IMR-90 (cell line): Measurements from ENCODE around the gene CDH1. TPM values are rescaled to one million over a fixed set of nuclear protein-coding genes. Genes with fewer than 3 reads are reported as not detected.

Experiments used
- ATAC-seq: fragments of 200-7000 bp; cut with Tn5 transposase; 2 replicates; pipeline ENCODE4 v1.9.1; 2020; ENCODE audit warnings: low read depth, mild to moderate bottlenecking, moderate library complexity
- BruUV-seq: library from RNA; stranded (reverse); fragments of 400-500 nt; replicated peaks from 2 replicates; lab custom pipeline; 2021; lab: Mats Ljungman, UMichigan
- CTCF ChIA-PET: fragments of 300-600 bp; formaldehyde crosslinking; extraction: SDS; loops from one replicate; lab custom pipeline; 2021; ENCODE audit warnings: antibody characterized with exemption; lab: Yijun Ruan, JAX
- POLR2A ChIA-PET: fragments of 300-600 bp; sonication (Branson Sonifier 250); formaldehyde crosslinking; loops from one replicate; lab custom pipeline; 2022; ENCODE audit warnings: antibody characterized with exemption; ENCODE audit not compliant: unreplicated experiment; lab: Charles Lee
- DNase-seq: peaks from one replicate; pipeline ENCODE4 v3.0.0; 2013
- H2AFZ ChIP-seq: replicated peaks from 2 replicates; pipeline ENCODE3; 2013; ENCODE audit warnings: low read length, mild to moderate bottlenecking; ENCODE audit not compliant: poor library complexity
- H2AK5ac ChIP-seq: 2 replicates; pipeline ENCODE4 v1.6.1; 2013; ENCODE audit warnings: low read depth, low read length, inconsistent platforms
- H2AK9ac ChIP-seq: replicated peaks from 2 replicates; pipeline ENCODE3; 2013; ENCODE audit warnings: mild to moderate bottlenecking, low read depth, low read length, moderate library complexity; ENCODE audit not compliant: poor library complexity
- H2BK120ac ChIP-seq: 2 replicates; pipeline ENCODE4 v1.6.1; 2013; ENCODE audit warnings: low read depth, low read length, inconsistent platforms
- H2BK15ac ChIP-seq: 3 replicates; pipeline ENCODE4 v1.6.1; 2013; ENCODE audit warnings: low read depth, low read length, inconsistent platforms
- H2BK20ac ChIP-seq: 2 replicates; pipeline ENCODE4 v1.6.1; 2013; ENCODE audit warnings: low read depth, mild to moderate bottlenecking, inconsistent platforms, low read length, moderate library complexity
- H2BK5ac ChIP-seq: 2 replicates; pipeline ENCODE4 v1.6.1; 2013; ENCODE audit warnings: mild to moderate bottlenecking, low read depth, low read length, inconsistent platforms; ENCODE audit not compliant: poor library complexity, severe bottlenecking
- H3K14ac ChIP-seq: replicated peaks from 2 replicates; pipeline ENCODE4 v1.6.1; 2013; ENCODE audit warnings: low read depth, low read length, inconsistent platforms
- H3K18ac ChIP-seq: 2 replicates; pipeline ENCODE4 v1.6.1; 2013; ENCODE audit warnings: low read depth, low read length, control low read depth
- H3K23ac ChIP-seq: 2 replicates; pipeline ENCODE4 v1.6.1; 2013; ENCODE audit warnings: low read depth, low read length, inconsistent platforms
- H3K27ac ChIP-seq: 2 replicates; pipeline ENCODE4 v1.5.1; 2013; ENCODE audit warnings: mild to moderate bottlenecking, control low read depth, low read length; ENCODE audit not compliant: insufficient read depth
- H3K27me3 ChIP-seq: 2 replicates; pipeline ENCODE4 v1.6.1; 2013; ENCODE audit warnings: low read length; ENCODE audit not compliant: control insufficient read depth, insufficient read depth
- H3K36me3 ChIP-seq: 2 replicates; pipeline ENCODE4 v1.6.1; 2013; ENCODE audit warnings: low read length, mixed read lengths; ENCODE audit not compliant: control insufficient read depth, insufficient read depth
- H3K4ac ChIP-seq: 2 replicates; pipeline ENCODE4 v1.6.1; 2013; ENCODE audit warnings: low read depth, low read length, inconsistent platforms
- H3K4me1 ChIP-seq: 2 replicates; pipeline ENCODE4 v1.6.1; 2013; ENCODE audit warnings: low read length, mixed read lengths; ENCODE audit not compliant: control insufficient read depth, insufficient read depth
- H3K4me2 ChIP-seq: 2 replicates; pipeline ENCODE4 v1.6.1; 2013; ENCODE audit warnings: low read depth, mild to moderate bottlenecking, control low read depth, low read length, moderate library complexity
- H3K4me3 ChIP-seq: 2 replicates; pipeline ENCODE4 v1.5.1; 2013; ENCODE audit warnings: low read depth, mild to moderate bottlenecking, control low read depth, low read length, moderate library complexity; ENCODE audit not compliant: insufficient read depth
- H3K56ac ChIP-seq: 2 replicates; pipeline ENCODE4 v1.6.1; 2013; ENCODE audit warnings: low read length, inconsistent platforms; ENCODE audit not compliant: insufficient read depth; ENCODE audit errors: extremely low read depth
- H3K79me1 ChIP-seq, 2 experiments: 2 replicates each; pipeline ENCODE4 v1.6.1; 2013; ENCODE audit warnings: low read length in 2 of 2, inconsistent platforms in 1 of 2, low read depth in 1 of 2
- H3K9ac ChIP-seq: 2 replicates; pipeline ENCODE4 v1.6.1; 2013; ENCODE audit warnings: low read depth, low read length, control low read depth
- H3K9me1 ChIP-seq: 2 replicates; pipeline ENCODE4 v1.6.1; 2013; ENCODE audit warnings: low read length, inconsistent platforms; ENCODE audit not compliant: insufficient read depth
- H3K9me3 ChIP-seq: 2 replicates; pipeline ENCODE4 v1.6.1; 2013; ENCODE audit warnings: low read length; ENCODE audit not compliant: control insufficient read depth, insufficient read depth
- H4K20me1 ChIP-seq: 2 replicates; pipeline ENCODE4 v1.6.1; 2013; ENCODE audit warnings: low read length, inconsistent platforms; ENCODE audit not compliant: insufficient read depth
- H4K5ac ChIP-seq: 2 replicates; pipeline ENCODE4 v1.6.1; 2013; ENCODE audit warnings: mild to moderate bottlenecking, low read depth, low read length, control low read depth
- H4K8ac ChIP-seq, 2 experiments: 2 replicates each; pipeline ENCODE4 v1.6.1; 2013; ENCODE audit warnings: low read depth in 2 of 2, low read length in 2 of 2, control low read depth in 1 of 2, inconsistent platforms in 1 of 2
- H4K91ac ChIP-seq: 2 replicates; pipeline ENCODE4 v1.6.1; 2013; ENCODE audit warnings: low read depth, low read length, inconsistent platforms; ENCODE audit not compliant: insufficient read depth
- BHLHE40 ChIP-seq: fragments of 150-350 bp; IDR thresholded peaks from 2 replicates; pipeline ENCODE4 v1.6.1; 2016; ENCODE audit warnings: mild to moderate bottlenecking, low read depth, low read length
- CEBPB ChIP-seq: IDR thresholded peaks from 2 replicates; pipeline ENCODE4 v1.6.1; 2012; ENCODE audit warnings: low read depth, low read length, improper control_type of control experiment
- FOS ChIP-seq: fragments of 150-350 bp; IDR thresholded peaks from 2 replicates; pipeline ENCODE4 v1.6.1; 2016; ENCODE audit warnings: low read depth, low read length
- MAFK ChIP-seq: IDR thresholded peaks from 2 replicates; pipeline ENCODE4 v1.6.1; 2012; ENCODE audit warnings: low read depth, low read length, improper control_type of control experiment
- MAZ ChIP-seq: IDR thresholded peaks from 2 replicates; pipeline ENCODE4 v1.6.1; 2012; ENCODE audit warnings: low read depth, mild to moderate bottlenecking, low read length, improper control_type of control experiment, moderate library complexity, borderline replicate concordance
- MXI1 ChIP-seq: IDR thresholded peaks from 2 replicates; pipeline ENCODE4 v1.6.1; 2012; ENCODE audit warnings: low read depth, mild to moderate bottlenecking, low read length, moderate library complexity, borderline replicate concordance
- NFE2L2 ChIP-seq: fragments of 150-350 bp; IDR thresholded peaks from 2 replicates; pipeline ENCODE4 v1.6.1; 2016; ENCODE audit warnings: low read depth, mild to moderate bottlenecking, low read length
- POLR2A ChIP-seq: IDR thresholded peaks from 2 replicates; pipeline ENCODE4 v1.6.1; 2012; ENCODE audit warnings: mild to moderate bottlenecking, low read depth, low read length
- RCOR1 ChIP-seq: IDR thresholded peaks from 2 replicates; pipeline ENCODE4 v1.6.1; 2012; ENCODE audit warnings: mild to moderate bottlenecking, low read length, improper control_type of control experiment; ENCODE audit not compliant: insufficient replicate concordance
- RFX5 ChIP-seq: IDR thresholded peaks from 2 replicates; pipeline ENCODE4 v1.8.0; 2012; ENCODE audit warnings: low read depth, mild to moderate bottlenecking, low read length, moderate library complexity
- SMC3 ChIP-seq: fragments of 150-350 bp; IDR thresholded peaks from 2 replicates; pipeline ENCODE4 v1.6.1; 2016; ENCODE audit warnings: low read depth, mild to moderate bottlenecking, antibody characterized with exemption, low read length, moderate library complexity
- WGBS, 2 experiments: methylation state at CpG; one replicate each; pipeline versions ENCODE4 v1.1.5 to v1.1.7; 2013; ENCODE audit warnings: missing lambda C conversion rate in 2 of 2; ENCODE audit not compliant: insufficient read length in 1 of 2; ENCODE audit errors: extremely low coverage in 2 of 2; 5-methylcytosine and 5-hydroxymethylcytosine counted together
- dilution Hi-C: fragments of 300-500 bp; cut with HindIII; formaldehyde crosslinking; loops from one replicate; pipeline ENCODE4 v1.14.3; 2018; ENCODE audit warnings: low sequenced_read_pairs; ENCODE audit not compliant: unreplicated experiment
- in situ Hi-C: fragments of 300-500 bp; cut with MboI; formaldehyde crosslinking; loops from 3 replicates; pipeline ENCODE4 v1.14.3; 2019; ENCODE audit warnings: low sequenced_read_pairs, inconsistent platforms, mixed read lengths
- intact Hi-C: fragments of 100-400 bp; cut with micrococcal nuclease; formaldehyde crosslinking; loops from 2 replicates; pipeline ENCODE4 v1.10.0; 2022
- polyA plus RNA-seq, 3 experiments: library from polyadenylated mRNA; depleted of rRNA; stranded (reverse); fragments of >200 nt; gene quantifications; 2 replicates each; pipeline ENCODE4 v1.2.3, GENCODE V29; 2012; ENCODE audit warnings: low replicate concordance in 1 of 3
- total RNA-seq: library from RNA; depleted of rRNA; stranded (reverse); fragments of >200 nt; gene quantifications from 2 replicates; pipeline ENCODE4 v1.2.3, GENCODE V29; 2012
- TF ChIP-seq, protein P1 (sequence below): fragments of 150-350 bp; IDR thresholded peaks from 2 replicates; pipeline ENCODE4 v1.6.1; 2016; ENCODE audit warnings: low read depth, mild to moderate bottlenecking, low read length, moderate library complexity, borderline replicate concordance
- TF ChIP-seq, protein P2 (sequence below): conservative IDR thresholded peaks from 2 replicates; pipeline ENCODE4 v1.5.1; 2012; ENCODE audit warnings: mild to moderate bottlenecking, low read depth, low read length, improper control_type of control experiment
- TF ChIP-seq, protein P3 (sequence below): fragments of 150-350 bp; IDR thresholded peaks from 2 replicates; pipeline ENCODE4 v1.6.1; 2017; ENCODE audit warnings: mild to moderate bottlenecking, antibody characterized with exemption, low read length, low read depth

Gene CDH1
- total and polyA plus RNA-seq, 2 of the 4 experiments (the other 2 are of a cell fraction), result under 0.01 TPM; not detected in 1

DNA sequence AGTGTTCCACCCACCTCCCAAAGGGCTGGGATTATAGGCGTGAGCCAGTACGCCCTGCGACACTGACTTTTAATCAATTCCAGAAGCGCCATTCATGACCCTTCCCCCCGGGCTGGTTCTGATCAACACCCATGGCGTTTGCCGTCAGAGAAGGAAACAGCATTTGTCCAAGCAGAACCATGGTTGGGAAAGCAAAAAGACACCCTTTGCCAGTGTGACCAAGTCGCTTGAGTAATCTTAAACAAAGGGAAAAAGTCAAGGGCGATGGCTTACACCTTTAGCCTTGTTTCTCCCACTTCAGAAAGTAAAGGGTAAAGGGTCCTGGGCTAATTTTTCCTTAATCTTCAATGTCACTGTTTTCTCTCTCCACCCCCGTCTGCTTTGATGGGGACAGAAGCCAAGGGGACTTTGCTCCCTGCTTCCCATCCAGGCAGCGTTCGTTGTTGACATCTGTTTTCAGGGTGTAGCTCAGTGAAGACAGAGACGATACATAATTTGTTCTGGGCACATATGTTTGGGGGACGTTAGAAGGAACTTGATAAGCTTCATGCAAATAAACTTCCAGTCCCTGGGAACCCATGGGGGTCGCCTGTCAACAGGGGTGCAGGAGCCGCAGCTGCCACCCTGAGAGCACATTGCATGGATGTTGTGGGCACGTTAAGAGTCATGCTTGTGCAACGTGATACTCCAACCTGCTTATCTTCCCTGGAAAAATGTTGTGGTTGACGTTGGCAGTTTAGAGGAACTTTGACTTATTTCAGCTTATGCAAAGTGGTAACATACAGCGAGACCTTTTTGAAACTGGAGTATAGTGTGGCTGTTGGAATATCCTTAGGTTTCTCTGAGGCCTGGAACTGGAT lies 55.6 kb downstream of the CDH1 start:
- Histone ChIP-seq H3K27me3 (peaks cover 6% of the 10 kb centered on the region), H3K79me1 (no peaks in the 10 kb centered on the region), H3K23ac (no peak overlapping the region), H3K9ac (no peak overlapping the region), H2BK120ac (no peak overlapping the region), H3K9me1 (no peaks in the 10 kb centered on the region), H3K18ac (no peak overlapping the region), H4K5ac (no peak overlapping the region), H4K8ac (no peak overlapping the region), H4K20me1 (no peaks in the 10 kb centered on the region), H3K4me1 (peaks cover 13% of the 10 kb centered on the region), H3K4me3 (no peak overlapping the region), H3K56ac (no peak overlapping the region), H3K27ac (no peak overlapping the region), H2BK5ac (no peak overlapping the region), H2BK20ac (no peak overlapping the region), H3K4ac (no peak overlapping the region), H2AK9ac (no peak overlapping the region), H2BK15ac (no peak overlapping the region), H3K14ac (no peak overlapping the region), H2AK5ac (no peak overlapping the region), H2AFZ (no peak overlapping the region), H3K36me3 (no peaks in the 10 kb centered on the region), H3K4me2 (no peak overlapping the region; the same call in 1 of the 2 replicates), H4K91ac (no peak overlapping the region), H3K9me3 (no peaks in the 10 kb centered on the region)
- ATAC-seq (peak; percentile 38), DNase-seq (peak; percentile 61)
- TF ChIP-seq MAFK (no peak), BHLHE40 (peak; percentile 32; the same call in 1 of the 2 replicates), POLR2A (no peak), RCOR1 (no peak), MAZ (no peak), RFX5 (no peak), NFE2L2 (no peak), FOS (no peak), CEBPB (peak; percentile 43), SMC3 (no peak), MXI1 (0 out of 2 replicates have a peak, but pooled peaks have one; percentile 15)
- TF ChIP-seq, protein P1, sequence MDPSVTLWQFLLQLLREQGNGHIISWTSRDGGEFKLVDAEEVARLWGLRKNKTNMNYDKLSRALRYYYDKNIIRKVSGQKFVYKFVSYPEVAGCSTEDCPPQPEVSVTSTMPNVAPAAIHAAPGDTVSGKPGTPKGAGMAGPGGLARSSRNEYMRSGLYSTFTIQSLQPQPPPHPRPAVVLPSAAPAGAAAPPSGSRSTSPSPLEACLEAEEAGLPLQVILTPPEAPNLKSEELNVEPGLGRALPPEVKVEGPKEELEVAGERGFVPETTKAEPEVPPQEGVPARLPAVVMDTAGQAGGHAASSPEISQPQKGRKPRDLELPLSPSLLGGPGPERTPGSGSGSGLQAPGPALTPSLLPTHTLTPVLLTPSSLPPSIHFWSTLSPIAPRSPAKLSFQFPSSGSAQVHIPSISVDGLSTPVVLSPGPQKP, result no peak
- TF ChIP-seq, protein P2, sequence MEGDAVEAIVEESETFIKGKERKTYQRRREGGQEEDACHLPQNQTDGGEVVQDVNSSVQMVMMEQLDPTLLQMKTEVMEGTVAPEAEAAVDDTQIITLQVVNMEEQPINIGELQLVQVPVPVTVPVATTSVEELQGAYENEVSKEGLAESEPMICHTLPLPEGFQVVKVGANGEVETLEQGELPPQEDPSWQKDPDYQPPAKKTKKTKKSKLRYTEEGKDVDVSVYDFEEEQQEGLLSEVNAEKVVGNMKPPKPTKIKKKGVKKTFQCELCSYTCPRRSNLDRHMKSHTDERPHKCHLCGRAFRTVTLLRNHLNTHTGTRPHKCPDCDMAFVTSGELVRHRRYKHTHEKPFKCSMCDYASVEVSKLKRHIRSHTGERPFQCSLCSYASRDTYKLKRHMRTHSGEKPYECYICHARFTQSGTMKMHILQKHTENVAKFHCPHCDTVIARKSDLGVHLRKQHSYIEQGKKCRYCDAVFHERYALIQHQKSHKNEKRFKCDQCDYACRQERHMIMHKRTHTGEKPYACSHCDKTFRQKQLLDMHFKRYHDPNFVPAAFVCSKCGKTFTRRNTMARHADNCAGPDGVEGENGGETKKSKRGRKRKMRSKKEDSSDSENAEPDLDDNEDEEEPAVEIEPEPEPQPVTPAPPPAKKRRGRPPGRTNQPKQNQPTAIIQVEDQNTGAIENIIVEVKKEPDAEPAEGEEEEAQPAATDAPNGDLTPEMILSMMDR, result no peak
- TF ChIP-seq, protein P3, sequence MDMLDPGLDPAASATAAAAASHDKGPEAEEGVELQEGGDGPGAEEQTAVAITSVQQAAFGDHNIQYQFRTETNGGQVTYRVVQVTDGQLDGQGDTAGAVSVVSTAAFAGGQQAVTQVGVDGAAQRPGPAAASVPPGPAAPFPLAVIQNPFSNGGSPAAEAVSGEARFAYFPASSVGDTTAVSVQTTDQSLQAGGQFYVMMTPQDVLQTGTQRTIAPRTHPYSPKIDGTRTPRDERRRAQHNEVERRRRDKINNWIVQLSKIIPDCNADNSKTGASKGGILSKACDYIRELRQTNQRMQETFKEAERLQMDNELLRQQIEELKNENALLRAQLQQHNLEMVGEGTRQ, result no peak
- no TSS peak for BruUV-seq
- dilution Hi-C loops (no loop called here), intact Hi-C loops (no loop called here), in situ Hi-C loops (no loop called here)
- ChIA-PET POLR2A (no interaction called here), CTCF (interaction anchor here (0.6 to 1.2 kb wide), 3 partner anchors 9 to 439 kb away, joined by 3 to 6 read pairs (median 3); no protein-coding TSS in a partner anchor)
- WGBS, 2 experiments, result 60% methylated on average over 2 of the region's 20 CpGs; no CpG with 5 or more reads in 1 of the 2 experiments
